Lung microvascular endothelial cell (primary cell): ENCODE results near the gene USF3. TPM values are rescaled to one million over a fixed set of nuclear protein-coding genes. Genes with fewer than 3 reads are reported as not detected.
A peak's percentile ranks its signal among the peaks of the same experiment; 100 is the strongest.

Source experiments
- DNase-seq, 2 donors: peaks; one replicate each; pipeline versions ENCODE4 v3.0.0 to v3.0.0-alpha.2; 2010; ENCODE audit warnings: low read depth in 2 of 2
- total RNA-seq: library from RNA; depleted of rRNA; stranded (reverse); fragments of >200 nt; gene quantifications from 2 replicates; pipeline ENCODE4 v1.2.1, GENCODE V29; 2014

Gene USF3
- total RNA-seq: 3.9 and 5.6 TPM in 2 replicates

- peak; percentile 65 to 69 for DNase-seq
These were observed at the start of gene USF3 for GRCh38 chr3:113695786-113696645. USF3 (minus strand) TSS chr3:113696642; CDS start chr3:113674878, 21,764 bp downstream.

- peak; percentile 96 to 98 for DNase-seq
These were observed 49.5 kb upstream of the USF3 start, which contains the start of gene NAA50 for GRCh38 chr3:113745756-113746547. NAA50 (minus strand) TSS chr3:113746249; CDS start chr3:113745949, 300 bp downstream.

GRCh38 chr3:113744941-113745755 is 48.7 kb upstream of the USF3 start:
- peak; percentile 88 to 91 for DNase-seq

GRCh38 chr3:113743006-113743630 is 46.7 kb upstream of the USF3 start:
- peak in 1 of 2 donors; percentile 19 for DNase-seq

GRCh38 chr3:113741620-113742019 is 45.2 kb upstream of the USF3 start:
- DNase-seq: no peak

- DNase-seq: no peak
These were observed 44.6 kb upstream of the USF3 start for GRCh38 chr3:113741086-113741485.

- DNase-seq: peak; percentile 75 to 78
These were observed 40.2 kb upstream of the USF3 start for GRCh38 chr3:113736548-113737089.

- DNase-seq: no peak
These were observed 35.3 kb upstream of the USF3 start for GRCh38 chr3:113731694-113732093.

GRCh38 chr3:113730550-113730949 is 34.1 kb upstream of the USF3 start:
- DNase-seq: no peak

GRCh38 chr3:113728661-113729060 is 32.2 kb upstream of the USF3 start:
- no peak for DNase-seq

- DNase-seq: no peak
These were observed 25.2 kb upstream of the USF3 start for GRCh38 chr3:113721636-113722035.

- no peak for DNase-seq
These were observed 23.3 kb upstream of the USF3 start for GRCh38 chr3:113719758-113720157.

- DNase-seq: no peak
These were observed 22.9 kb upstream of the USF3 start for GRCh38 chr3:113719294-113719693.

- DNase-seq: no peak
These were observed 21.4 kb upstream of the USF3 start for GRCh38 chr3:113717818-113718217.

- DNase-seq: no peak
These were observed 20.9 kb upstream of the USF3 start for GRCh38 chr3:113717308-113717707.

- no peak for DNase-seq
These were observed 18.3 kb upstream of the USF3 start for GRCh38 chr3:113714702-113715101.

- no peak for DNase-seq
These were observed 15.7 kb upstream of the USF3 start for GRCh38 chr3:113712129-113712528.

- no peak for DNase-seq
These were observed 11.4 kb upstream of the USF3 start for GRCh38 chr3:113707835-113708234.

GRCh38 chr3:113698956-113699355 is 2.5 kb upstream of the USF3 start:
- no peak for DNase-seq

- no peak for DNase-seq
These were observed 1.8 kb upstream of the USF3 start for GRCh38 chr3:113698213-113698742.
